Activated CD4-positive, alpha-beta T cell treated with anti-CD3 and anti-CD28 coated beads, Interleukin-2, Interleukin-6, amounts not matched to agents 100 ng/mL and 50 ng/mL, durations not matched to agents 16 hours and 8 hours (primary cell): ENCODE measurements around the gene PLAAT3.
"Not testable (repeated sequence)": the region's sequence is repeated elsewhere in the genome, so short reads cannot be mapped to it uniquely, and the experiment has no call there.

Experiments
- DNase-seq: peaks from one replicate; pipeline ENCODE4 v3.0.0-alpha.2; 2020

PLAAT3 gene

DNA sequence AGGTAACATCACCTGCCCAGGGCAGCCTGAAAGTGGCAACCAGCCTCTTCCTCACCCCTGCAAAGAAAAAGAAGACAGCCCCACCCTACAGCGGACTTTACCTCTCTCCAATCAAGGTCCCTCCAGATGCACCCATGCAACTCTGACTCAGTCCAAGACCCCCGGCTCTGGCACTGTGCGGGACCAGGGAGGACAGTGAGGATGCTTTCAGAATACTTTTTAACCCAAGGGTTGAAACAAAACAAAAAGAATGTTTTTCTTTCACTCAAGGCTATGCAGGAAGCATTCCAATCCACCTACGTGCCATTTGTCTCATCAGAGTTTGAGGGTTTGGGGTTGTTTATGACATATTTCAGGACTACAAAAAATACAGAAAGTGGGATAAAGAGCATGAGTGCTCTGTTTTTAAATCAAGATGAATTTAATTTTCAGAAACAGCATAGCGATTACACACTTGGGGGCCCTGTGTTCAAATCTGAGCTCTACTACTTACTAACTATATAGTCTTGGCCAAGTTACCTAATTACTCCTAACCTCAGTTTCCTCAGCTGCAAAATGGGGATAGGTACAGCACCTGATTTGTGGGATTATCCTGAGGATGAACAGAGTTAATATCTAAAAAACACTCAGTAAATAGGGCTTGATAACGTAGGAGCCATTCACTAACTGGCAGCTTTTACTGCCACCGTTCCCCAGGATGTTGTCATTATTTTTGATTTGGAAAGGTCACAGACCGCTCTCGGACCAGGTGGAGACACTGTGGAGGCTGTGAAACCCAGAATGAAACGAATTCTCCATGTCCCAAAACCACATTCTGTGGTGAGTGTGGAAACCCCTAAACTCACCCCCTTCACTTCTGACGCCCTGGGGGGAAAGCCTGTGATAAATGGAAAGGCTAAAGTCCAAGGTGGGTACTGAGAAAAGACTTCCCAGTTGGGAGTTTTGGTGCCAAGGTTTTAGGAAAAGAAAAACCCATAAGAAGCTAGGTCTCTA, 5.6 kb downstream of the PLAAT3 start:
- no peak for DNase-seq

DNA sequence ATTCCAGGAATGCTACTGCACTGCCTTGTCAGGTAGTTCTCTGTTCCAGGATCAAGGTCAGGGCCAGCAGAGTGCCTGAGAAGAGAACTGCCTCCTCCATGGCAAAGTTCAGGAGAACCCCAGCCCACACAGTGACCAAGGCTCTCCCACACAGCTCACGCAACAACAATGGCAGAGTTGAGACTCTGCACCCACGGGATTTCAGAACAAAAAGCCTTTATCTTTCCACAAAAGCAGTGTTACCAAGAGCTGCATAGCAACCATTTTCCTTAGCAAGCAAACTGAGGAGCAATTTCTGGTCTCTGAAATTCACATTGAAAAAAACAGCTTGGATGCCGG, 11.1 kb downstream of the PLAAT3 start:
- no peak for DNase-seq

GRCh38 chr11:63602290-63603179, 11.7 kb downstream of the PLAAT3 start:
- not testable (repeated sequence) for DNase-seq

GRCh38 chr11:63599211-63600122, 14.8 kb downstream of the PLAAT3 start:
- no peak for DNase-seq

DNA sequence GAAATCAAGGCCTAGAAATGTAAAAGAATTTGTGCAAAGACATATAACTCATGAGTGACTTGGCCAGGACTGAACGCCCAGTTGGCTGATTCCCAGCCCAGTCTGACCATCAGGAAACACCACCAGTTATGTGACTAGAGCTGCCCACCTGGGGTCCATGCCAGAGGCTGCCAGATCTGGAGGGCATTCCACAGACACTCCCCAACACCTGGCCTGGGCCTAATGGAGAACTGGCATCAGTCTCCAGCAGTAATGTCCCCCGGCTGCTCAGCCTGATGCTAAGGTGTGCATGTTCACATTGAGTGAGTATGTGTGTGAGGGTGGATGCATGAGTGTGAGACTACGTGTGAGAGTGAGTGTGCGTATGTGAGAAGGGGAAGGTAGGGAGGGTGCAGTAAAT, 15.7 kb downstream of the PLAAT3 start:
- no peak for DNase-seq

DNA sequence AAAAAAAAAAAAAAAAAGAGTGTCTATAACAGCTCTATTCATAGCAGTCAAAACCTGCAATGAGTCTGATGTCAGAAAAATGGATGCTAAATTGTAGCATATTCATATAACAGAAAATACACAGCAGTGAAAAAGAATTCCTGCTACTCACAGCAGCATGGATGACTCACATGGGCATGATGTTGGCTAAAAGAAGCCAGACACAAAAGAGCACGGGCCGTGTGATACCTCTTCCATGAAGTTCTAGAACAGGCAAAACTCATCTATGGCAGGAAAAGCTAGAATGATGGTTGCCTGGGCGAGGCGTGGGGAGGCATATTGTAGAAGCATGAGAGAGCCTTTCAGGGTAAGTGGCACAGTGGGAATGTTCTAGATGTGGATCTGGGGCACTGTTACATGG, 18.9 kb downstream of the PLAAT3 start:
- DNase-seq = no peak

DNA sequence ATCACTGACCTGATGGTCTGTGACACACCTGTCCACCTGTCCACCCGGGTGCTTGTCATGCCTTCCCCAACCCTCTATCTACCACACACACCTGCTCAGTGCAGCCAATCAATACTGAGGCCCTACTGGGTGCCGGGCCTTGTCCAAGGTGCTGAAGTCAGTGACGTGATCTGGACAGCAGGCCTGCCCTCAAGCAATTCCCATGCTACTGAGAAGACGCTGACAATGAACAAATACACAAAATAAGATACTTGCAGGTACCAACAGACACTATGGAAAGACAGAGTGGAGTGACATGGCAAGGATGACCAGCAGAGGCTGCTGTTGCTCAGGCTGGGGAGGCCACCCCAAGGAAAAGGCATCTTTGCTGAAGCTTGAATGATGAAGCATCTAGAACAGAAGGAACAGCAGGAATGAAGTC, 21.2 kb downstream of the PLAAT3 start:
- no peak for DNase-seq

- no peak for DNase-seq
Measured at GRCh38 chr11:63590024-63590788, 24.0 kb downstream of the PLAAT3 start.

GRCh38 chr11:63589000-63589399, 25.2 kb downstream of the PLAAT3 start:
- DNase-seq = no peak

GRCh38 chr11:63586451-63587166, 27.6 kb downstream of the PLAAT3 start:
- no peak for DNase-seq

- no peak for DNase-seq
Measured at GRCh38 chr11:63583357-63583677, 30.9 kb downstream of the PLAAT3 start.

GRCh38 chr11:63581224-63581623, 33.0 kb downstream of the PLAAT3 start:
- DNase-seq = not testable (repeated sequence)

GRCh38 chr11:63578882-63579281, 35.4 kb downstream of the PLAAT3 start:
- not testable (repeated sequence) for DNase-seq

GRCh38 chr11:63574856-63575602, 39.2 kb downstream of the PLAAT3 start:
- DNase-seq = no peak

- peak; percentile 54 for DNase-seq
Measured at GRCh38 chr11:63573881-63574855, 40.1 kb downstream of the PLAAT3 start.

DNA sequence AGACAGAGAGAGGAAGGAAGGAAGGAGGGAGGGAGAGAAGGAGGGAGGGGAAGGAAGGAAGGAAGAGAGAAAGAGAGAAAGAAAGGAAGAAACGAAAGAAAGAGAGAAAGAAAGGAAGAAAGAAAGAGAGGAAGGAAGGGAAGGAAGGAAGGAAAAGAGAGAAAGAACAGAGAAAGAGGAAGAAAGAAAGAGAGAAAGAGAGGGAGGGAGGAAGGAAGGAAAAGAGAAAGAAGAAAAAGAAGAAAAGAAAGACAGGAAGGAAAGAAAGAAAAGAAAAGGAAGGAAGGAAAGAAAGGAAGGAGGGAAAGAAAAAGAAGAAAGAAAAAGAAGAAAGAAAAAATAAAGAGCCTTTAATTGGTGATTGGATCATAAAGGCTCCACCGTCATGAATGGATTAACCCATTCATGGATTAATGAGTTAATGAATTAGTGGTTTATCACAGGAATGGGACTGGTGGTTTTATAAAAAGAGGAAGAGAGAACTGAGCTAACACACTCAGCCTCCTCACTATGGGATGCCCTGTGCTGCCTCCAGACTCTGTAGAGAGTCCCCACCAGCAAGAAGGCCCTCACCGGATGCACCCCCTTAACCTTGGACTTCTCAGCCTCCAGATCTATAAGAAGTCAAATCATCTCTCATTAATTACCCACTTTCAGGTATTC, 42.1 kb downstream of the PLAAT3 start:
- DNase-seq = no peak

DNA sequence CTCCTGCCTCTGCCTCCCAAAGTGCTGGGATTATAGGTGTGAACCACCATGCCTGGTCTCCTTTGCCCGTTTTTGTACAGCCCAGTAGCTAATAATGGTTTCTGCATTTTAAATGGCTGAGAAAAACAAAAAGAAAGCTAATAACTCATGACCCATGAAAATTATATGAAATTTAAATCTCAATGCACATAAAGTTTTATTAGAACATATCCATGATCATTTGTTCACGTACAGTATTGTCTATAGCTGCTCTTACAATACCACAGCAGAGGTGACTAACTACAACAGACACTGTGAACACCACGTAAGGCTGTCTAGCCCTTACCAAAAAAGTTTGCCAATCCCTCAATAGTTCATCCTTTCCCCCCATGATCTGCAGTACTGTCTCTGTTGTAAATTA, 44.7 kb downstream of the PLAAT3 start:
- DNase-seq = no peak

DNA sequence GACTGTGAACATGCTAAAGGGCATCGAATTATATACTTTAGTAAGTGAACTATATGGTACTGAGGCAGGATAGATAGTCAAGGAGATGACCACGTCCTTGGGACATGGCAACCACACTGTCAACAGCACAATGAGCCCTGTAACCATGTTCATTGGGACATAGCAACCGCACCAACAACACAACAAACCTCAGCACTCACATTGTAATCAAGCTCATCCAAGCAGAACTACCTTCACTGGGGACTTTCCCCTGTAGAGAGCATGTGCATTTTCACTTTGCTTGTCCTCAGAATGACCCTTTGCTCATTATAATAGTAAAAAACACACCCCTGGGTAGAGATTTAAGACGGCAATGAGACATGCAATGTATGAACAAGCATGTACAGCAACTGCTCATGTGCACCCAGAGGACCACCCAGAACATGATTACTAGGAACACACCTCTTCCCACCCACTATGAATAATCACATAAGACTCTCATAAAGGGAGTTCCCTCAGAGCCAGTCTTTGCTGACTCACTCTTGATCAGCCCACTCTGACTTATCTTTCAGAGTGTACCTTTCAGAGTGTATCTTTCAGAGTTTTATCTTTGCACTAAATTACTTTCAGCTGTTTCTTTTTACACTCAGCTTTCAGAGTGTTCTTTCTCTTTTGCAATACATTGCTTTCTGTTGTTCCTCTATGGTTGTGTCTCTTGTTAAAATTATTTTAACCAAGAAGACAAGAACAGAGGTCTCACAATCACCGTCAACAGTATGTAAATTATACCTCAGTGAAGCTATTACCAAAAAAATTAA, 47.0 kb downstream of the PLAAT3 start:
- peak; percentile 81 for DNase-seq
